NCI-H1436 treated with DMSO at 0.1 percent for 48 hours (cell line): Measurements from ENCODE around the gene OR2T2.
"Not testable (repeated sequence)": the region's sequence is repeated elsewhere in the genome, so short reads cannot be mapped to it uniquely, and the experiment has no call there.

Source experiments
- DNase-seq: peaks from one replicate; lab custom pipeline; 2025; lab: John Stamatoyannopoulos, UW

OR2T2 gene

DNA sequence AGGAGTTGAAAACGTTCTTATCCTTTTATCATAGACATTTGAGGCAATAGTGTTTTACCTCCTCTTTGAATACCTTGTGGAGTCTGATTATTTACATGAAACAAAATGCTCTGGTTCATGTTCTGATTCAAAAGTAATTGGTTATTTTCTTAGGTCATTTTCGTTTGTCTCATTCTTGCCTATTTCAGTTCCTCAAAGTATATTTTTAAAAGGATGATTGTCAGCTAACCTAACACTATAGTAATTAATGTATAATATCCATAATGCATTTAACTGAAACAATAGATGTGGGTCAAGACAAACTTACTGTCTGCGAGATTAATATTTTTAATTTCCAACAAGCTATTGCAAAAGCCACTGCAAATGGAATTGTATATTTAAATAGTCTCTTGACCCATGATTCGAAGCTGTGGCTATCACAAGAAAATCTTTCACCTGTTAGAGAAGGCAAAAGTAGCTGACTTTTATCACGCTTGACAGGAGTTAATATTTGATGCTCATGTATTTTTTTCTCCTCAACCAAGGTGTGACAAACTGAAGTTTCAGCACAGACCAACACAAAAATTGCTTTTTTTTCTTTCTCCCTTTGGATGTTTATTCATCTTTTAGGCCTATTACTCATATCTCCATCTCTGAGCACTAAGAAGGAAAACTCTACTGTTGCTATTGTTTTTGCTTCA is 5.2 kb downstream of the OR2T2 start:
- not testable (repeated sequence) for DNase-seq

DNA sequence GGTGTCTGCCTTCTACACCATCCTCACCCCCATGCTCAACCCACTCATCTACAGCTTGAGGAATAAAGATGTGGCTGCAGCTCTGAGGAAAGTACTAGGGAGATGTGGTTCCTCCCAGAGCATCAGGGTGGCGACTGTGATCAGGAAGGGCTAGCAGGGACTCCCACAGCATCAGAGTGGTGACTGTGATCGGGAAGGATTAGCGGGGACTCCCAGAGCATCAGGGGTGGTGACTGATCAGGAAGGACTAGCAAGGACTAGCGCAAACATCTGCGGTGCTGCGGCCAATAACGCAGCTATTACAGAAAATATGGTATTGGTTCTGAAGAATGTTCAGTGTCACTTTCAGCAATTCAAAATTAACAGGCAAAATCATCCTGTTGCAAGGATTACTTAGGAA is 8.2 kb downstream of the OR2T2 start:
- not testable (repeated sequence) for DNase-seq

GRCh38 chr1:248455045-248455444 is 9.6 kb downstream of the OR2T2 start:
- DNase-seq = not testable (repeated sequence)

DNA sequence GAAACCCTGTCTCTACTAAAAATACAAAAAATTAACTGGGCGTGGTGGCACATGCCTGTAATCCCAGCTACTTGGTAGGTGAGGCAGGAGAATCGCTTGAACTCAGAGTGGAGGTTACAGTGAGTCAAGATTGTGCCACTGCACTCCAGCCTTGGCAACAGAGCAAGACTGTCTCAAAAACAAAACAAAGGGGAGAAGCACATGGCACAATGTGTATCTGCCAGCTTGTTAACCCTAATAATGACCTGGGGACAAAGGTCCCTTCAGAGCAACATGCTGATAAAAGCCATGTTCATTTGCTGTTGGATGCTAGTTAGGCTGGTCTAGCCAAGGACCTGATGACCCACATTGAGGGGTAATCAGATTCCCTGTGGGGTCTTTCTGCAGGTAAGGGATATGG is 11.2 kb downstream of the OR2T2 start:
- not testable (repeated sequence) for DNase-seq

- not testable (repeated sequence) for DNase-seq
These were observed 13.7 kb downstream of the OR2T2 start for GRCh38 chr1:248459117-248459516.

GRCh38 chr1:248471154-248471553 is 25.7 kb downstream of the OR2T2 start:
- no peak for DNase-seq

- not testable (repeated sequence) for DNase-seq
These were observed 26.7 kb downstream of the OR2T2 start for GRCh38 chr1:248472111-248472510.

GRCh38 chr1:248473051-248473450 is 27.6 kb downstream of the OR2T2 start, which contains the start of gene OR2T3:
Gene OR2T3, plus strand, starts transcription at chr1:248473351. Its CDS starts 0 bp downstream, at chr1:248473351.
- not testable (repeated sequence) for DNase-seq

- DNase-seq = not testable (repeated sequence)
These were observed 30.2 kb downstream of the OR2T2 start for GRCh38 chr1:248475660-248476059.

DNA sequence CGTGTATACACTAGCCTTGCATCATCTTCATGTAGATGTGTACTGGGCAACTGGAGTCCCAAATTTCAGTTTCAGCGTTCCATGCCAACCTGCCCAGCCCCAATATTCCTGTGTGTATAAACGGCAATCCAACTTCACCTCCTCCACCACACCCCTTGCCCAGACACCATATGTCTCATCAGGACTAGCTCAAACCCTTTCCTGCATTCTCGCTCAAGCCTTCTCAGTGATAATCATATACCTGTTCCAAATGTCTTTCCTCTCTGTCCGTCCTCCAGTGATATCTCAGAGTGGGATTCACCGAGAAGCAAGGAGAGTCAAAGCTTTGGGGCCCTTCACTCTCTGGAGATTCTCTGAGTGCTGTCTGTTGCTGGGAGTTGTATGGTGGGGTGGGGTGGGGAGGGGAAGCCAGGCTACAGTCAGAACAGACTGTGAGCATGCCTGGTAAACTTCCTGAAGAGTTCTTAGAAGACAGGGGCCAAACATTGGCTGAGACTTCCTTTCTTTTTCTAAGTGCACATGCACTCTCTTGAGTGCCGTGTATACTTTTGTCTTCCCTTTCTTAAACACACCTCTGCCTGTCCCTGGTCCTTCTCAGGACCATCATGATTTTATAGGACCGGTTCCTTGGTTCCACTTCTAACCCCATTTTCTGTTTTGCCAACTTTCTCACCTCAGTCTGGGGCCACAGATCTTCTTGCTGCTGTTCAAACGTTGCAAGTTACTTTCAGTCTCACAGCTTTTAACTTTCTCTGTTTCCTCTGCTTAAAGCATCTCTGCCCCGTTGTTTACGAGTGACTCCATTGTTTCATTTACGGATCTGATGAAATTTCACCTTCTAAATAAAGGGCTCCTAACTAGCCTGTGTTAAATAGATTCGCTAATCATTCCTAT is 36.5 kb downstream of the OR2T2 start:
- not testable (repeated sequence) for DNase-seq

- DNase-seq = not testable (repeated sequence)
These were observed 42.9 kb downstream of the OR2T2 start, which contains the start of gene OR2T5 for GRCh38 chr1:248488289-248488688. Gene OR2T5, plus strand, starts transcription at chr1:248488589. Its CDS starts 0 bp downstream, at chr1:248488589.

DNA sequence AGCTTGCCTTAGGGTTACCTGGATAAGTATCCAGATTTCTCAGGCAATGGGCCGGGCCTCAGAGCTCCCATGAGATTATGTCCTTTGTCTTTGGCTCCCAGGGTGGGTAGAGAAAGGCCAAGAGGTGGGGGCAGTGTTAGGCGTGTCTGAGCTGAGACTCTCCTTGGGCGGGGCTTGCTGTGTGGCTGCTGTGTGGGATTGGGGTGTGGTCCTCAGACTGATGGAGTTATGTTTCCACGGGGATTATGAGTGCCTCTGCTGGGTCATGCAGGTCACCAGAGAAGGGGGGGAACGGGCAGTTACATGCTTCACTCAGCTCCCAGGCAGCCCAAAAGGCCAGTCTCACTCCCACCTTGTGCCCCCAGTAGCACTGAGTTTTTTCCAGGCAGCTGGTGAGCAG is 51.2 kb downstream of the OR2T2 start:
- DNase-seq = not testable (repeated sequence)

DNA sequence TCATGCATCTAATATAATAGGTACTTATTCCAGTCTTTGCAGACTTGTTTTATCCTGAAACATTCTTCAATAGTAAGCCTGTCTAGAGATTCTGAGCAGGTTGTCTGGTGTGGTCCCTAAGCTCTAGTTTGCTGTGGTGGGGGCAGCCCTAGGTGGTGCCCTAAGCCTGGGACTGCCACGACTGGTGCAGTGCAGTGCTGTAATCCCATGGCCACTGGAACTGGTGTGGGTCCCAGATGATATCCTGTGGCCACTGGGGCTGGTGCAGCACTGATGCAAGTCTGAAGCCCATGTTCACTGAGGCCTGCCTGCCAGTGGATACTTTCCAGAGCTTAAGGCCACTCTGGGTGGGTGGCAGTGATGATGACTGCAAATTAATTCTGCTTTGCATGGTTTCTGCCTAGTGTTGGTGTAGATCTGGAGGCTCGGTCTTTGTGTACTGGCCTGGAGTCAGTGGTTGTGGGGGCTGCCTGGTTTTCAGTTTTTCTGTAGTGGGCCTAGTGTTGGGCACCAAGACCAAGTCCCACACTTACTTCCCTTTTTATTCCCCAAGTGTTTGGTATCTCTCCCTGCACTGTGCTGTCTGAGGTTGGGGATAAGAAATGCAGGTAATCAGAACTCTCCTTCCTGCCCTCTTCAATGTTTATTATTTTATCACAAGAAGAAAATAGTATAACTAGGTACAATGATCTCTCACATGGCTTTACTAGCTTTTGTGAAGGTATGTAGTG is 55.0 kb downstream of the OR2T2 start:
- not testable (repeated sequence) for DNase-seq
